Hepatocyte (in vitro differentiated cells): ENCODE results near the gene UPF3B.

Source experiments
- EZH2phosphoT487 ChIP-seq: fragments of 200-600 bp; sonication (generic); IDR thresholded peaks from one replicate; pipeline ENCODE4 v1.6.1; 2018; ENCODE audit warnings: antibody characterized with exemption, mild to moderate bottlenecking, low read depth, moderate library complexity; ENCODE audit not compliant: unreplicated experiment, severe bottlenecking
- TF ChIP-seq, protein P1 (sequence below): fragments of 200-600 bp; sonication (generic); IDR thresholded peaks from 2 replicates; pipeline ENCODE4 v1.5.1; 2016; ENCODE audit warnings: antibody characterized with exemption, mild to moderate bottlenecking; ENCODE audit not compliant: poor library complexity

DNA sequence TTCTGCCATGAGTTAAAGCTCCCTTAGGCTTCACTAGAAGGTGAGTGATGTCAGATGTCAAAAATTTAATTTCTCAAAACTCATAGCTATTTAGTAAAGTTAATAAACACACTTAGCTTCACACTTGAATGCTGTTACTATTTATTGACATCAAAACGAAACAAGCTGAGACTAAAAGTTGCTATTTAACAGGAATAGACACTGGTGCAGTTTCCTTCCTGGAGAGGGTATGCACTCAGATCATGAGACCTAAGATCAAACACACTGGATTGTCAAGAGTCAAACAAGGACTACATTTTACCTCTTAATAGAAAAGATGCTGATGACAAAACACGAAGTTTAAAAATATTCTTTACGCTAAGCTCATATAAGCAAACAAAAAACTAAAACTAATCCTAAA lies 18.9 kb downstream of the UPF3B start:
- TF ChIP-seq, protein P1, sequence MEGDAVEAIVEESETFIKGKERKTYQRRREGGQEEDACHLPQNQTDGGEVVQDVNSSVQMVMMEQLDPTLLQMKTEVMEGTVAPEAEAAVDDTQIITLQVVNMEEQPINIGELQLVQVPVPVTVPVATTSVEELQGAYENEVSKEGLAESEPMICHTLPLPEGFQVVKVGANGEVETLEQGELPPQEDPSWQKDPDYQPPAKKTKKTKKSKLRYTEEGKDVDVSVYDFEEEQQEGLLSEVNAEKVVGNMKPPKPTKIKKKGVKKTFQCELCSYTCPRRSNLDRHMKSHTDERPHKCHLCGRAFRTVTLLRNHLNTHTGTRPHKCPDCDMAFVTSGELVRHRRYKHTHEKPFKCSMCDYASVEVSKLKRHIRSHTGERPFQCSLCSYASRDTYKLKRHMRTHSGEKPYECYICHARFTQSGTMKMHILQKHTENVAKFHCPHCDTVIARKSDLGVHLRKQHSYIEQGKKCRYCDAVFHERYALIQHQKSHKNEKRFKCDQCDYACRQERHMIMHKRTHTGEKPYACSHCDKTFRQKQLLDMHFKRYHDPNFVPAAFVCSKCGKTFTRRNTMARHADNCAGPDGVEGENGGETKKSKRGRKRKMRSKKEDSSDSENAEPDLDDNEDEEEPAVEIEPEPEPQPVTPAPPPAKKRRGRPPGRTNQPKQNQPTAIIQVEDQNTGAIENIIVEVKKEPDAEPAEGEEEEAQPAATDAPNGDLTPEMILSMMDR, result no peak
- no peak for TF ChIP-seq EZH2phosphoT487
